ENCODE measurements around the gene PRR36.

The PRR36 gene

GRCh38 chr19:7858109-7858770 is 15.9 kb downstream of the PRR36 start:
- DNase-seq = peak; percentile 90

GRCh38 chr19:7857727-7858108 is 16.5 kb downstream of the PRR36 start:
- DNase-seq = peak; percentile 60

- DNase-seq = peak; percentile 52
Observed at GRCh38 chr19:7856679-7857663, 17.2 kb downstream of the PRR36 start.

- no peak for DNase-seq
Observed at GRCh38 chr19:7856109-7856591, 18.0 kb downstream of the PRR36 start.

- DNase-seq = no peak
Observed at GRCh38 chr19:7855426-7856108, 18.6 kb downstream of the PRR36 start.

- peak; percentile 61 for DNase-seq
Observed at GRCh38 chr19:7853770-7854128, 20.4 kb downstream of the PRR36 start.

GRCh38 chr19:7852851-7853769 is 21.1 kb downstream of the PRR36 start:
- DNase-seq = peak; percentile 96

- no peak for DNase-seq
Observed at GRCh38 chr19:7851623-7852500, 22.3 kb downstream of the PRR36 start.

GRCh38 chr19:7850945-7851622 is 23.1 kb downstream of the PRR36 start:
- no peak for DNase-seq

- DNase-seq = no peak
Observed at GRCh38 chr19:7850000-7850813, 24.0 kb downstream of the PRR36 start.

GRCh38 chr19:7849631-7849999 is 24.6 kb downstream of the PRR36 start:
- DNase-seq = no peak

- no peak for DNase-seq
Observed at GRCh38 chr19:7848779-7849457, 25.3 kb downstream of the PRR36 start.

GRCh38 chr19:7847664-7848063 is 26.5 kb downstream of the PRR36 start:
- no peak for DNase-seq

- no peak for DNase-seq
Observed at GRCh38 chr19:7846155-7846646, 28.0 kb downstream of the PRR36 start.

- no peak for DNase-seq
Observed at GRCh38 chr19:7845390-7846154, 28.6 kb downstream of the PRR36 start.

GRCh38 chr19:7844951-7845350 is 29.2 kb downstream of the PRR36 start:
- DNase-seq = no peak

- DNase-seq = no peak
Observed at GRCh38 chr19:7844405-7844804, 29.8 kb downstream of the PRR36 start.

- DNase-seq = no peak
Observed at GRCh38 chr19:7843521-7843920, 30.7 kb downstream of the PRR36 start.

All from DMS53 (cell line).